Nephron progenitor cell (in vitro differentiated cells): ENCODE measurements around the gene ITGA3.

Experiments used
- DNase-seq: peaks from one replicate; pipeline ENCODE4 v3.0.0; 2021
- H3K27ac Mint-ChIP-seq: 2 replicates; pipeline ENCODE4 v1.8.0; 2021; ENCODE audit warnings: mild to moderate bottlenecking, moderate library complexity, mixed read lengths
- H3K27me3 Mint-ChIP-seq: 2 replicates; pipeline ENCODE4 v1.8.0; 2021; ENCODE audit warnings: mild to moderate bottlenecking, low read depth, mixed read lengths; ENCODE audit not compliant: poor library complexity
- H3K36me3 Mint-ChIP-seq: 2 replicates; pipeline ENCODE4 v1.8.0; 2021; ENCODE audit warnings: low read depth, mixed read lengths
- H3K4me1 Mint-ChIP-seq: 2 replicates; pipeline ENCODE4 v1.8.0; 2021; ENCODE audit warnings: mixed read lengths
- H3K4me3 Mint-ChIP-seq: 2 replicates; pipeline ENCODE4 v1.8.0; 2021; ENCODE audit warnings: mild to moderate bottlenecking, moderate library complexity, mixed read lengths
- H3K9me3 Mint-ChIP-seq: 2 replicates; pipeline ENCODE4 v1.8.0; 2021; ENCODE audit warnings: mild to moderate bottlenecking, moderate library complexity, mixed read lengths
- TF ChIP-seq, protein P1 (sequence below): fragments of 200-600 bp; sonication (generic); IDR thresholded peaks from 2 replicates; pipeline ENCODE4 v1.5.0; 2021; ENCODE audit warnings: antibody characterized with exemption

The ITGA3 gene

DNA sequence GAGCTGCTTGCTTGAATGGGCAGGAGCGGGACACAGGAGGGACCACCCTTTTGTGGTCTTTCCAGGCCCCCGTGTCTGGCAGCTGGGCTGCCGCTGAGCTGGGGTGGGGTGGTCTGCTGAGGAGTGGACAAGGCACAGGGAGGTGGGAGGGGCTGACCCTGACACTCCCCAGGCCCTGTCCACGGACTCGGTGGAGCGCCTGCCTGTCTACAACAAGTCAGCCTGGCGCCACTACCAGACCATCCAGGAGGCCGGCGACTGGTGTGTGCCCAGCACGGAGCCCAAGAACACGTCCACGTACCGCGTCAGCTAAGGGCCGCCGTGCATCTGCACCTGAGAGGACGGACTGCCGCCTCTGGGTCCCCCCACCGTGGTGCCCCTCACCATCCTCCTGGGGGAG, 53.9 kb downstream of the ITGA3 start:
- Mint-ChIP-seq H3K27ac (no peak overlapping the region), H3K36me3 (peaks cover 11% of the 10 kb centered on the region), H3K4me1 (peaks cover 82% of the 10 kb centered on the region), H3K27me3 (peaks cover 5% of the 10 kb centered on the region), H3K4me3 (no peak overlapping the region), H3K9me3 (no peaks in the 10 kb centered on the region)
- TF ChIP-seq, protein P1, sequence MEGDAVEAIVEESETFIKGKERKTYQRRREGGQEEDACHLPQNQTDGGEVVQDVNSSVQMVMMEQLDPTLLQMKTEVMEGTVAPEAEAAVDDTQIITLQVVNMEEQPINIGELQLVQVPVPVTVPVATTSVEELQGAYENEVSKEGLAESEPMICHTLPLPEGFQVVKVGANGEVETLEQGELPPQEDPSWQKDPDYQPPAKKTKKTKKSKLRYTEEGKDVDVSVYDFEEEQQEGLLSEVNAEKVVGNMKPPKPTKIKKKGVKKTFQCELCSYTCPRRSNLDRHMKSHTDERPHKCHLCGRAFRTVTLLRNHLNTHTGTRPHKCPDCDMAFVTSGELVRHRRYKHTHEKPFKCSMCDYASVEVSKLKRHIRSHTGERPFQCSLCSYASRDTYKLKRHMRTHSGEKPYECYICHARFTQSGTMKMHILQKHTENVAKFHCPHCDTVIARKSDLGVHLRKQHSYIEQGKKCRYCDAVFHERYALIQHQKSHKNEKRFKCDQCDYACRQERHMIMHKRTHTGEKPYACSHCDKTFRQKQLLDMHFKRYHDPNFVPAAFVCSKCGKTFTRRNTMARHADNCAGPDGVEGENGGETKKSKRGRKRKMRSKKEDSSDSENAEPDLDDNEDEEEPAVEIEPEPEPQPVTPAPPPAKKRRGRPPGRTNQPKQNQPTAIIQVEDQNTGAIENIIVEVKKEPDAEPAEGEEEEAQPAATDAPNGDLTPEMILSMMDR: no peak
- DNase-seq: no peak

DNA sequence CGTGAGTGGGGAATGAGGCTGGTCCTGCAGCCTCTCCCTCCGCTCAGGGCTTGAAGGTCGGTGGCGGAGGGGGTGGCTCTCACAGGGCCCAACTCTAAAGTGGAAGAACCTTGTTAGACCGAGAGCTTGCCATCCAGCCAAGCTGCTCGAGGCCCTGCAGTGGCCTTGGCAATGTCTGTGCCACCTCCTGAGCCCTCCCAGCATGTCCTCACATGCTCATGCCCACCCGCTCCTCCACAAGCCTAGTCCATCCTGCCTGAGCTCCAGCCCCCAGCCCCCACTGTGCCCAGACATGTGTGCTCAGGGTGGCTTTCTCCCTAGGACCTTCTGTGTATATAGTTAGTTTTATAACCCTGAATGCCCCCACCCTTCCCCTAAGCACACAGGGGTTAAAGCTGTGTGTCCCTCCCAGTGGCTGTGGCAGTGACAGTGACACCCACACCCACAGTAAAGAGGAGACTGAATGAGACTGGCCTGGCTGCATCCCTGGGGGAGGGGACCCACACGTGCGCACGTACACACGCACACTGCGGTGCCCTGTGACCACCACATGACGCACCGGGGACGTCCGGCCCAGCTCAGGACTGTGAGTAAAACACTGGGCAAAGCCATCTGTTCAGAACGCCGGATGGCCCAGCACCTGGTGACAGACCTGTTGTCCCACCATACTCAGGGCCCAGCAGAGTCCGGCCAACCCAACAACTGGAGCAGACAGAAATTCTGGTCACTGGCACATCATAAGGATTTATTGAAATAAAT, 54.9 kb downstream of the ITGA3 start:
- peaks cover 17% of the 10 kb centered on the region for H3K36me3 Mint-ChIP-seq
- DNase-seq: no peak
- TF ChIP-seq, protein P1: no peak
- no peak overlapping the region for H3K4me3 Mint-ChIP-seq
- no peaks in the 10 kb centered on the region for H3K9me3 Mint-ChIP-seq
- H3K27ac Mint-ChIP-seq: peak overlapping the region; percentile 75
- H3K27me3 Mint-ChIP-seq: no peaks in the 10 kb centered on the region
- peaks cover 79% of the 10 kb centered on the region for H3K4me1 Mint-ChIP-seq

DNA sequence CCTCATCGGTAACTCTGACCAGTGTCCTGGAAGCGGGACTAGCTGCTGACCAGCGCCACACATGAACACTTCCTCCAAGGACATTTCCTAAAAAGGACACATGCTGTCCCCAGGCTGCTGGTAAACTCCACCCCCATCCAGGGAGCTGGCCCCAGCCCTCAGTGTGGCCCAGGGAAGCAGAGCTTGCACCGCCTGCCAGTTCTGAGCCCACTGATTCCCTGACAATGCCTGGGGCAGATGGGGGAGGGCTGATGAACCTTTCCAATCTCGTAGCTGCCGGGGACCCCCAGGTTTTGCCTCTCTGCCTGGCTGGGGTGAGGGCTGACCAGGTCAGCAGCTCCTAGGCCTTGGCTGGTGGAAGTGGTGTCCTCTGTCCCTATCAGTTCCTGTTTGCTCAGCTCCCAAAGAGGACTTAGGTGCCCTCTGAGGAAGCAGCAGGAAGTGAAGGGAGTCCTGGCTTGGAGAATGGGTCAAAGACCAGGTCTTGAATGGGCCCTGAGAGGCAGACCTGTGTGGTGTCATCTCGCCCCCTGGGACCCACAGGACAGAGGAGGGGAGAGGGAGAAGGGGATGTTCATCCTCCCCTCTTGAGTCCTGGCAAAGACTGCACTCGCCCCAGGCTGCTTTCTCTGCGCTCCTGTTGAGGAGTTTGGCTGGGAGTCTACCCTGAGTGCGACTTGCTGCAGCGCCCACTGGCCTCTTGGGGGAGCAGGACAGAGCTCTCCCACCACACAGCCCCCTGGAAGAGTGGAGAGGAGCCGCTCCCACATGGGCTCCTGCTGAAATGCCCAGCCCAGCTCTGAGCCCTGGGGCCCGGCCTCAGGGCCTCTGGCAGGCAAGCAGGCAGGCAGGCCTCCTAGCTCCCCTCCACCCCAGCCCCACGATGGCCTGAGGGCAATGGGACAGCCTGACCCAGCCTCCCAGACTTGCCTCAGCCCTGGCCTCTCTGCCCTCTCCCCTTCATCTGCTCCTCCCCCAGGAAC, 56.1 kb downstream of the ITGA3 start:
- Mint-ChIP-seq H3K9me3 (no peaks in the 10 kb centered on the region), H3K4me3 (no peak overlapping the region), H3K27me3 (no peaks in the 10 kb centered on the region), H3K4me1 (peaks cover 73% of the 10 kb centered on the region), H3K36me3 (peaks cover 21% of the 10 kb centered on the region), H3K27ac (peak overlapping the region; percentile 39)
- TF ChIP-seq, protein P1: no peak
- peak; percentile 55 for DNase-seq

DNA sequence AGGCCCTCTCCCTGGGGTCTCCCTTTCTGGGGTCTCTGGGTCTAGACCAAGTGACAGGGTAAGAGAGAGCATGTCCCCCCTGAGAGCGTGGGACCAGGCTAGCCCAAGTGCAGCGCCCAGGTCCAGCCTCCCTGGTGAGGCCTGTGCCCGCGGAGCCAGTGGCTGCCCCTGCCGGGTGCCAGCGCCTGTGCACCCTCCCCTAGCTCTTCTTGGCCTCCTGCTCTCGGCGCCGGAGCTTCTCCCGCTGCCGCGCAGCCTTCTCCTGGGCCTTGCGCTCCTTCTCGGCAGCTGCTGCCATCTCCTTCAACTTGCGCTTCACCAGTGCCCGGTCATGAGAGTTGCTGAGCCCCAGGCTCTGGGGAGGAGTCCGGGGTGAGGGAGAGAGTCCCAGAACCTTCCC, 56.8 kb downstream of the ITGA3 start:
- no peak for DNase-seq
- H3K36me3 Mint-ChIP-seq: peaks cover 17% of the 10 kb centered on the region
- H3K4me1 Mint-ChIP-seq: peaks cover 68% of the 10 kb centered on the region
- no peak overlapping the region for H3K4me3 Mint-ChIP-seq
- peak overlapping the region; percentile 83 for H3K27ac Mint-ChIP-seq
- H3K27me3 Mint-ChIP-seq: no peaks in the 10 kb centered on the region
- no peaks in the 10 kb centered on the region for H3K9me3 Mint-ChIP-seq
- TF ChIP-seq, protein P1: no peak

DNA sequence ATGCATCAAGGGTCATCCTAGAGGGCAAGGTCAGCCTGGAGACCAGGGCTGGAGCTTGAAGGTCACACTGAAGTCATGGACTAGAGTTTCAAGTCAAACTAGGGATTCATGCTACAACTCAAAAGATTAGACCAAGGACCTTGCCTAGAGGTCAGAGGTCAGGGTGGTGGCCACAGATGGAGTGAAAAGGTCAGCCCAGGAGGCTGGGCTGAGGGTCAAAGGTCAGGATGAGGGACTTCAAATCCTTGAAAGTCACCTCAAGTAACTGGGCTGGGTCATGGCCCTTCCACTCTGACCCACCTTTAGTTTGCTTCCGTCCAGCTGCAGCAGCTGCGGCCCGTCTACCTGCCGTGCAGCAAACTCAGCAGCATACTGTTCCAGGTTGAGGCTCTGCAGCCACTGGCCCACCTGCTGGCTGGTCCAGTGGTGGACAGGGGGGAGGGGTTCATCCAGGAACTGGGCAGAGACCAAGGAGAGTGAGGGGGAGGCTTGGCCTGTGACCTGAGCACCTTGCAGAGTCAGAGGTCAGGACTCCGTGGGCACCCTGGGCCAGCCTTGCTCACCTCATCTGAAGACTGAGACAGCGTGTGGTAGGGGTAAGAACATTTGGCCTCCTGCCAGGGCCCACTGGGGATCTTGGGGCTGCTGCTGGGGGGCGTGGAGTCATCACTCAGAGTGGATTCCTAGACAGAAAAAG, 57.9 kb downstream of the ITGA3 start:
- Mint-ChIP-seq H3K4me1 (peaks cover 64% of the 10 kb centered on the region), H3K27ac (peak overlapping the region; percentile 19), H3K27me3 (peaks cover 1% of the 10 kb centered on the region), H3K4me3 (no peak overlapping the region), H3K9me3 (no peaks in the 10 kb centered on the region), H3K36me3 (peaks cover 13% of the 10 kb centered on the region)
- DNase-seq: no peak
- TF ChIP-seq, protein P1: no peak
